ENCODE measurements around the gene MRPL58. TPM values are rescaled to one million over a fixed set of nuclear protein-coding genes. Genes with fewer than 3 reads are reported as not detected.

Gene MRPL58
- total RNA-seq, 1 donor: 31.4 TPM

GRCh38 chr17:75061055-75061438 lies 48.6 kb downstream of the MRPL58 start:
- DNase-seq (ENCODE audit: low read depth): no peak
- H3K4me3 ChIP-seq (ENCODE audit: low read depth, low read length): no peak overlapping the region
- no peak for TF ChIP-seq CTCF (IDR thresholded peaks at IDR 0.05; ENCODE audit: insufficient read depth, low read length)

GRCh38 chr17:75061618-75062017 lies 49.1 kb downstream of the MRPL58 start:
- TF ChIP-seq CTCF (IDR thresholded peaks at IDR 0.05; ENCODE audit: insufficient read depth, low read length): no peak
- no peak overlapping the region for H3K4me3 ChIP-seq (ENCODE audit: low read depth, low read length)
- no peak for DNase-seq (ENCODE audit: low read depth)

- no peak for DNase-seq (ENCODE audit: low read depth)
- TF ChIP-seq CTCF (IDR thresholded peaks at IDR 0.05; ENCODE audit: insufficient read depth, low read length): no peak
- no peak overlapping the region for H3K4me3 ChIP-seq (ENCODE audit: low read depth, low read length)
Observed at GRCh38 chr17:75063201-75063600, 50.7 kb downstream of the MRPL58 start.

- H3K4me3 ChIP-seq (ENCODE audit: low read depth, low read length): no peak overlapping the region
- no peak for DNase-seq (ENCODE audit: low read depth)
- no peak for TF ChIP-seq CTCF (IDR thresholded peaks at IDR 0.05; ENCODE audit: insufficient read depth, low read length)
Observed at GRCh38 chr17:75063626-75064025, 51.2 kb downstream of the MRPL58 start.

- no peak overlapping the region for H3K4me3 ChIP-seq (ENCODE audit: low read depth, low read length)
- TF ChIP-seq CTCF (IDR thresholded peaks at IDR 0.05; ENCODE audit: insufficient read depth, low read length): no peak
- no peak for DNase-seq (ENCODE audit: low read depth)
Observed at GRCh38 chr17:75064040-75064439, 51.6 kb downstream of the MRPL58 start.

GRCh38 chr17:75064460-75064859 lies 52.0 kb downstream of the MRPL58 start:
- TF ChIP-seq CTCF (IDR thresholded peaks at IDR 0.05; ENCODE audit: insufficient read depth, low read length): no peak
- no peak overlapping the region for H3K4me3 ChIP-seq (ENCODE audit: low read depth, low read length)
- DNase-seq (ENCODE audit: low read depth): no peak

- no peak for TF ChIP-seq CTCF (IDR thresholded peaks at IDR 0.05; ENCODE audit: insufficient read depth, low read length)
Observed at GRCh38 chr17:75064867-75065561, 52.5 kb downstream of the MRPL58 start.

More at GRCh38 chr17:75064867-75065561, 52.5 kb downstream of the MRPL58 start:
- H3K4me3 ChIP-seq (ENCODE audit: low read depth, low read length): no peak overlapping the region
- no peak for DNase-seq (ENCODE audit: low read depth)
